ENCODE measurements around the gene EVL. TPM values are rescaled to one million over a fixed set of nuclear protein-coding genes. Genes with fewer than 3 reads are reported as not detected.
A peak's percentile ranks its signal among the peaks of the same experiment; 100 is the strongest.
"Not testable (repeated sequence)": the region's sequence is repeated elsewhere in the genome, so short reads cannot be mapped to it uniquely, and the experiment has no call there.

The EVL gene
- total and polyA plus RNA-seq, 8 donors: 23.0 to 68.4 (median 41.3) TPM

DNA sequence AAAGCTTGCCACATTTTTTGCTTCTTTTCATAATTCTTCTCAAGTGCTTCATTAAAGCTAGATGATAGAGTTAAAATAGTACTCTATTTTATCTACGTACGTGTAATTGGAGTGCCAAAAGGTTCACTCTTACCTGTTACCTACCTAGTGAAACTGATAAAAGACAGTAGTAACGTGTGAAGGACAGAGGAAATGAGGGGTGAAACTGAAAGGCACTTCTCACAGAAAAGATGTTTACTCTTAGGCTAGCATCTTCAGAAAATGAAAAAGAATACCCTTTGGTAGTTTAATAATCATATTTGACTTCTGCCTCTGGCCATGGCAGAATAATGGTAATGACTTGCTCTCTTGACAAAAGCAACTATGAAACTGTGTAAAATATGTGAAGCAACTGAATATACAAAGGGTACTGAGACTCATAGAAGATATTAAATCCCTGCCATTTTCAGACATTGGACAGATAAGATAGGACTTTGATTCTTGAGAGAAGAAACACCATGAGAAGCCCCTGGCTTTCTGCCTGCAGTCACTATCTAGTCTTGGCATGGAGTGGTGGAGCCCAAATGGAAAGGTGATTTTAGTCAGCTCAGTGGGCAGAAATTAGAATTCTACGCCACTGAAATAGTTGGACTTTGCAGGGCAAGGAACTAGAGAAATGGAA lies 6.3 kb upstream of the EVL start:
- H3K4me1 ChIP-seq: no peaks in the 10 kb centered on the region
- H3K27ac ChIP-seq: no peak overlapping the region
- TF ChIP-seq, protein P1, sequence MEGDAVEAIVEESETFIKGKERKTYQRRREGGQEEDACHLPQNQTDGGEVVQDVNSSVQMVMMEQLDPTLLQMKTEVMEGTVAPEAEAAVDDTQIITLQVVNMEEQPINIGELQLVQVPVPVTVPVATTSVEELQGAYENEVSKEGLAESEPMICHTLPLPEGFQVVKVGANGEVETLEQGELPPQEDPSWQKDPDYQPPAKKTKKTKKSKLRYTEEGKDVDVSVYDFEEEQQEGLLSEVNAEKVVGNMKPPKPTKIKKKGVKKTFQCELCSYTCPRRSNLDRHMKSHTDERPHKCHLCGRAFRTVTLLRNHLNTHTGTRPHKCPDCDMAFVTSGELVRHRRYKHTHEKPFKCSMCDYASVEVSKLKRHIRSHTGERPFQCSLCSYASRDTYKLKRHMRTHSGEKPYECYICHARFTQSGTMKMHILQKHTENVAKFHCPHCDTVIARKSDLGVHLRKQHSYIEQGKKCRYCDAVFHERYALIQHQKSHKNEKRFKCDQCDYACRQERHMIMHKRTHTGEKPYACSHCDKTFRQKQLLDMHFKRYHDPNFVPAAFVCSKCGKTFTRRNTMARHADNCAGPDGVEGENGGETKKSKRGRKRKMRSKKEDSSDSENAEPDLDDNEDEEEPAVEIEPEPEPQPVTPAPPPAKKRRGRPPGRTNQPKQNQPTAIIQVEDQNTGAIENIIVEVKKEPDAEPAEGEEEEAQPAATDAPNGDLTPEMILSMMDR (IDR thresholded peaks at IDR 0.05): no peak
- ATAC-seq (no peak), FAIRE-seq (no peak), DNase-seq (no peak)
- no peaks in the 10 kb centered on the region for H3K27me3 ChIP-seq
- H3K36me3 ChIP-seq: no peaks in the 10 kb centered on the region
- no peaks in the 10 kb centered on the region for H3K9me3 ChIP-seq
- no peak overlapping the region for H3K4me3 ChIP-seq
- intact Hi-C loops (cut with DNase I): no loop called here
- WGBS, 2 donors: 69 to 73% methylated on average over 4 of the region's 4 CpGs

DNA sequence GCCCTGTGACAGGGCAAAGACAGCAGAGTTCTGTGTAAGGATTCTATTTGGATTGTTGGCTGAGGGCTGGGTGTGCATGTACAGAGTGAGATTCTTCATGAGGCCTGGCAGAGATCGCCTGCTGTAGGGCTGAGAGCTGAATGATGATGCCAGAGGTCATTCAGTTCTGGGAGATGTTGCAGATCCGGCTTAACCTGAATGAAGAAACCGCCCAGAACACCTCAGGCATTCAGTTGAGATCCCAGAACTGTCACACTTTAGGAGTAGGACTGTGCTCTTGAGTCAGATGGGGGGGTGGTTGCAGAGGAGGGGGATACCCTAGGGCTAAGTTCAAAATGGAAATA lies 5.8 kb upstream of the EVL start:
- no peaks in the 10 kb centered on the region for H3K9me3 ChIP-seq
- H3K4me3 ChIP-seq: no peak overlapping the region
- WGBS, 2 donors: 79 to 86% methylated on average over 3 of the region's 3 CpGs
- no peaks in the 10 kb centered on the region for H3K36me3 ChIP-seq
- intact Hi-C loops (cut with DNase I): no loop called here
- no peaks in the 10 kb centered on the region for H3K27me3 ChIP-seq
- ATAC-seq: peak in 1 of 4 donors; percentile 23
- no peak for DNase-seq
- no peak for FAIRE-seq
- H3K4me1 ChIP-seq: no peaks in the 10 kb centered on the region
- no peak overlapping the region for H3K27ac ChIP-seq
- TF ChIP-seq, protein P1 (IDR thresholded peaks at IDR 0.05): no peak

DNA sequence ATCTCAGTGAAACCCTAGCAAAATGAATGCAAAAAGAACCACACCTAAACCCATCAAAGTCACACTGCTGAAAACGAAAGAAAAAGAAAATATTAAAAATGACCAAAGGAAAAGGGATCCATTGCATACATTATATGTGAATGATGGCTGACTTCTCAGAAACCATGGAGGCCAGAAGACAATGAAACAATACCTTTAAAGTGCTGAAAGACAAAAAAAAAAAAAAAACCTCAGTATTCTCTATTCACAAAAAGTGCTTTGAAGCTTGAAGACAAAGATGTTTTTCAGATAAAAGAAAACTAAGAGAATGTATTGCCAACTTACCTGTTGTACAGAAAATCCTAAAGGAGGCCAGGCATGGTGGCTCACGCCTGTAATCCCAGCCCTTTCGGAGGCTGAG lies 4.5 kb upstream of the EVL start:
- FAIRE-seq: no peak
- H3K4me1 ChIP-seq: no peaks in the 10 kb centered on the region
- WGBS, 2 donors: 93 to 95% methylated on average over 3 of the region's 3 CpGs
- TF ChIP-seq, protein P1 (IDR thresholded peaks at IDR 0.05): no peak
- no peak overlapping the region for H3K27ac ChIP-seq
- intact Hi-C loops (cut with DNase I): no loop called here
- H3K9me3 ChIP-seq: no peaks in the 10 kb centered on the region
- no peaks in the 10 kb centered on the region for H3K27me3 ChIP-seq
- no peak for DNase-seq
- H3K4me3 ChIP-seq: no peak overlapping the region
- H3K36me3 ChIP-seq: no peaks in the 10 kb centered on the region
- no peak for ATAC-seq

DNA sequence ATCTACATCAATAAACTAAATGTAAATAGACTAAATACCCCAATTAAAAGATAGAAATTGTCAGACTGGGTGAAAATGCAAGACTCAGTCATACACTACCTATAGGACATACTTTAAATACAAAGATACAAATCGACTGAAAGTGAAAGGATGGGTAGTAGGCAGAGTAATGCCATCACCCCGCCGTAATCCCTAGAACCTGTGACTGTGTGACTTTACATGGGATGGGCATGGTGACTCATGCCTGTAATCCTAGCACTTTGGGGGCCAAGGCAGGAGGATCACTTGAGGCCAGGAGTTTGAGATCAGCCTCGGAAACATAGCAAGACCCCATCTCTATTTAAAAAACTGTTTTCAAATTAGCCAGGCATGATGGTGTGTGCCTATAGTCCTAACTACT lies 2.6 kb upstream of the EVL start:
- Histone ChIP-seq H3K27me3 (no peaks in the 10 kb centered on the region), H3K4me1 (no peaks in the 10 kb centered on the region), H3K9me3 (no peaks in the 10 kb centered on the region), H3K4me3 (no peak overlapping the region), H3K27ac (no peak overlapping the region), H3K36me3 (no peaks in the 10 kb centered on the region)
- intact Hi-C loops (cut with DNase I): no loop called here
- TF ChIP-seq, protein P1 (IDR thresholded peaks at IDR 0.05): no peak
- FAIRE-seq (no peak), ATAC-seq (no peak), DNase-seq (no peak)
- 92 to 95% methylated on average over 4 of the region's 4 CpGs for WGBS, 2 donors

DNA sequence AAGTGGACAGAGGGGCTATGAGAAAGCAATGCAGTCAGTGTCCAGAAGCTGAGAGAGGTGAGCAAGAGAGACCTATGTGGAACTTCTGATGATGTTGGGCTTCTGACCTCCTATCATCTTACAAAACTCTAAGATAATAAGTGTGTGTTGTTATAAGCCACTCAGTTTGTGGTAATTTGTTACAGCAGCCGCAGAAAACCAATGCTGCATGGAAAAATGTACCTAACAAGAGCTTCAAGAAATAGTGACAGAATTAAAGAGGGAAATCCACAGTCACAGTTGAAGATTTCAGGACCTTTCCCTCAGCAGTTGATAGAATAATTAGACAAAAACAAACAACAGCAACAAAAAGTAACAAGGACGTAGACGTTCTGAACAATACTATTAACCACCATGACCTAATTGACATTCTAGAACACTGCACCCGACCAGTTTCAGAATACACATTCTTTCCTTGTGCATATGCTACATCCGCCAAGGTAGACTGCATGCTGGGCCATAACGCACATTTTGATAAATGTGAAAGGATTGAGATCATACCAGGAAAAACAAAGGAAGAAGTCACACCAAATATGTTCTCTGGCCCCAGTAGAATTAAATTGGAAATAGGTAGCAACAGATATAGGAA lies 1.8 kb upstream of the EVL start:
- 85% methylated on average over 6 of the region's 6 CpGs for WGBS, 2 donors
- intact Hi-C loops (cut with DNase I): no loop called here
- ATAC-seq: no peak

DNA sequence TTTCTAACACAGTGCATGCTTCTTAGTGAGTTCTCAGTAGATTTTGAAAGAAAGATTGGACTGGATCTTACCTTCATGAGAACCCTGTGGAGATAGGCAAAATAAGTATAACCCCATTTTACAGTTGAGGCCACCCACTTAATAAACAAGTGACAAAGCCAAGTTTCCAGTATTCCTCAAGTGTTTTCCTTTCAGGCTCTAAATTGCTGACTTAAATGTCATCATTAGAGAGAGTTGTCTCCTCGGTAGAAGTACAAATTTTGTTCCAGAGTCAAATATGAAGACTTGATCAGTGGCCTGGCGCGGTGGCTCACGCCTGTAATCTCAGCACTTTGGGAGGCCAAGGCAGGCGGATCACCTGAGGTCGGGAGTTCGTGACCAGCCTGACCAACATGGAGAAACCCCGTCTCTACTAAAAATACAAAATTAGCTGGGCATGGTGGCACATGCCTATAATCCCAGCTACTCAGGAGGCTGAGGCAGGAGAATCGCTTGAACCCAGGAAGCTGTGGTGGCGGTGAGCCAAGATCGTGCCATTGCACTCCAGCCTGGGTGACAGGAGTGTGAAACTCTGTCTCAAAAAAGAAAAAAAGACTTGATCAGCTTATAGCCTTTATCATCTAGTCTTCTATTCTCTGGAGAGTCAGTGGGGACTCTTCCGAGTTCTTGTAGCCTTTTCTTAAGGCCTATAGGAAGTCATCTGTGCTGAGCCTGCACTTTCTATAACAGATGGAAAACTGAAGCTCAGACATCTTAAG lies 708 bp upstream of the EVL start:
- DNase-seq; H3K27me3 ChIP-seq; H3K4me3 ChIP-seq; H3K9me3 ChIP-seq; FAIRE-seq; intact Hi-C loops (cut with DNase I); H3K27ac ChIP-seq; H3K36me3 ChIP-seq; H3K4me1 ChIP-seq: not testable (repeated sequence)
- peak in 1 of 4 donors; percentile 47 for ATAC-seq
- 85 to 86% methylated on average over 12 of the region's 12 CpGs for WGBS, 2 donors

More for the DNA sequence above, 1.8 kb upstream of the EVL start:
- H3K4me1 ChIP-seq: no peaks in the 10 kb centered on the region
- no peaks in the 10 kb centered on the region for H3K9me3 ChIP-seq
- FAIRE-seq (no peak), DNase-seq (no peak)
- H3K27ac ChIP-seq: no peak overlapping the region
- TF ChIP-seq, protein P1 (IDR thresholded peaks at IDR 0.05): no peak
- H3K36me3 ChIP-seq: no peaks in the 10 kb centered on the region
- H3K4me3 ChIP-seq: no peak overlapping the region
- no peaks in the 10 kb centered on the region for H3K27me3 ChIP-seq
